GM12864 (cell line): ENCODE results near the gene RBMS3.

ENCODE experiments used
- DNase-seq: peaks from one replicate; pipeline ENCODE4 v3.0.0-alpha.2; 2011; ENCODE audit warnings: low read depth
- H3K4me3 ChIP-seq: 2 replicates; pipeline ENCODE4 v1.5.1; 2011; ENCODE audit warnings: mild to moderate bottlenecking, low read depth, low read length, control low read depth
- CTCF ChIP-seq: IDR thresholded peaks from 2 replicates; pipeline ENCODE4 v1.5.1; 2011; ENCODE audit warnings: low read depth, mild to moderate bottlenecking, moderate library complexity, low read length, control low read depth, inconsistent platforms; ENCODE audit errors: missing control alignments

RBMS3 gene

GRCh38 chr3:29610781-29611180, 329.9 kb downstream of the RBMS3 start:
- no peak for DNase-seq
- TF ChIP-seq CTCF, result no peak
- H3K4me3 ChIP-seq, result no peak overlapping the region

DNA sequence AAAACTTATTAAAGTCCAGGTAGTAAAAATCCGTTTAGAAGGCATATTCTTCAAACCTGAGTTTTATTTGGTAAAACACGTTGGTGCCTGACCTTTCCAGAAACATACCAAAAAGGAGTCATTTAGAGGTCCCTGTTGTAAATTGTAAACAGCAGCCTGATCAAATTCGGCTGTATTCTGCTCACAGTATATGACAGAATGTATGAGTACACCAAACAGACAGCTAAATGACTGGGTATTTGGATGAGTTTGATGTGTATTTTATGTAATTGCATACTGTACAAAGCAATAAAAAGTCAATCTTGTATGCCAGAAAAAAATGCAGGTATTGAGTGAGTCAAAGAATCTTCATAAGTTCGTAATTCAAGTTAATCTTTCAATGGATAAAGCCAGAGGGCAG, 330.4 kb downstream of the RBMS3 start:
- no peak for DNase-seq
- no peak for TF ChIP-seq CTCF
- H3K4me3 ChIP-seq, result no peak overlapping the region

GRCh38 chr3:29612536-29612935, 331.7 kb downstream of the RBMS3 start:
- no peak for TF ChIP-seq CTCF
- DNase-seq, result no peak
- no peak overlapping the region for H3K4me3 ChIP-seq

DNA sequence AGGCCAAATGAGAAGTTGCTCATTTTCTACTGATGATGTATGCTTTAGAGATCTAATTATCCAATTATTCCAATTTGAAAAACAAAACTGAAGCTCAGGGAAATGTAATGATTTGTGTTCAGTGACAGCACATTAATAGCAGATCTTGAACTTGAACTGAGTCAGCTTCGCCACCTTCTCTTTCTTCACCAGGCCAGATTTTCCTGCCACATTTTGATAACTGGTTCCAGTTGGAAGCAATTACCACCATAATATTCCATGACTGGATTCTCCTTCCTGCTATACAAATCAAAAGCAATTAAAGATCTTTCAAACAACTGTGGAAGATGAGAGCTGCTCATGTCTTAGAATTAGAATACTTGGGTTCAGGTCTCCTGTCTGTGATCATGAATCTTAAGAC, 334.1 kb downstream of the RBMS3 start:
- TF ChIP-seq CTCF, result no peak
- no peak for DNase-seq
- no peak overlapping the region for H3K4me3 ChIP-seq

- no peak for TF ChIP-seq CTCF
- H3K4me3 ChIP-seq, result no peak overlapping the region
- no peak for DNase-seq
Measured at GRCh38 chr3:29618395-29619282, 337.8 kb downstream of the RBMS3 start.

- no peak for DNase-seq
- no peak for TF ChIP-seq CTCF
Measured at GRCh38 chr3:29619676-29620075, 338.8 kb downstream of the RBMS3 start.

More at GRCh38 chr3:29619676-29620075, 338.8 kb downstream of the RBMS3 start:
- H3K4me3 ChIP-seq, result no peak overlapping the region
